ENCODE measurements around the gene FLYWCH1. TPM values are rescaled to one million over a fixed set of nuclear protein-coding genes. Genes with fewer than 3 reads are reported as not detected.
"Not testable (repeated sequence)": the region's sequence is repeated elsewhere in the genome, so short reads cannot be mapped to it uniquely, and the experiment has no call there.

Gene FLYWCH1
- total RNA-seq, 1 donor from 2014 or later, result 65.4 TPM

GRCh38 chr16:2934450-2934849, 22.7 kb downstream of the FLYWCH1 start:
- no peaks in the 10 kb centered on the region for H3K9me3 Mint-ChIP-seq
- peaks cover 9% of the 10 kb centered on the region for H3K4me1 Mint-ChIP-seq (ENCODE audit: low read depth)
- intact Hi-C loops (cut with micrococcal nuclease), result no loop called here
- H3K4me3 Mint-ChIP-seq (ENCODE audit: low read depth), result no peak overlapping the region
- H3K27me3 Mint-ChIP-seq (ENCODE audit: low read depth), result no peaks in the 10 kb centered on the region
- no peak overlapping the region for H3K27ac Mint-ChIP-seq
- peaks cover 26% of the 10 kb centered on the region for H3K36me3 Mint-ChIP-seq (ENCODE audit: low read depth)
- no peak for DNase-seq (ENCODE audit: low spot score)

GRCh38 chr16:2936436-2937011, 24.8 kb downstream of the FLYWCH1 start:
- peaks cover 31% of the 10 kb centered on the region for H3K36me3 Mint-ChIP-seq (ENCODE audit: low read depth)
- no peak overlapping the region for H3K27ac Mint-ChIP-seq
- DNase-seq (ENCODE audit: low spot score), result no peak
- no peaks in the 10 kb centered on the region for H3K27me3 Mint-ChIP-seq (ENCODE audit: low read depth)
- peaks cover 9% of the 10 kb centered on the region for H3K4me1 Mint-ChIP-seq (ENCODE audit: low read depth)
- intact Hi-C loops (cut with micrococcal nuclease), result no loop called here
- no peaks in the 10 kb centered on the region for H3K9me3 Mint-ChIP-seq
- H3K4me3 Mint-ChIP-seq (ENCODE audit: low read depth), result no peak overlapping the region

GRCh38 chr16:2937170-2937569, 25.4 kb downstream of the FLYWCH1 start:
- Mint-ChIP-seq H3K9me3 (no peaks in the 10 kb centered on the region), H3K36me3 (ENCODE audit: low read depth) (peaks cover 30% of the 10 kb centered on the region), H3K27ac (no peak overlapping the region), H3K4me3 (ENCODE audit: low read depth) (no peak overlapping the region), H3K27me3 (ENCODE audit: low read depth) (no peaks in the 10 kb centered on the region), H3K4me1 (ENCODE audit: low read depth) (peaks cover 9% of the 10 kb centered on the region)
- DNase-seq (ENCODE audit: low spot score), result no peak
- intact Hi-C loops (cut with micrococcal nuclease), result no loop called here

- H3K36me3 Mint-ChIP-seq (ENCODE audit: low read depth), result peaks cover 30% of the 10 kb centered on the region
- H3K9me3 Mint-ChIP-seq, result no peaks in the 10 kb centered on the region
- H3K27me3 Mint-ChIP-seq (ENCODE audit: low read depth), result no peaks in the 10 kb centered on the region
- no peak for DNase-seq (ENCODE audit: low spot score)
- H3K27ac Mint-ChIP-seq, result no peak overlapping the region
- peaks cover 9% of the 10 kb centered on the region for H3K4me1 Mint-ChIP-seq (ENCODE audit: low read depth)
- intact Hi-C loops (cut with micrococcal nuclease), result no loop called here
- no peak overlapping the region for H3K4me3 Mint-ChIP-seq (ENCODE audit: low read depth)
These were observed 26.5 kb downstream of the FLYWCH1 start for GRCh38 chr16:2938206-2938605.

- DNase-seq (ENCODE audit: low spot score), result no peak
- H3K36me3 Mint-ChIP-seq (ENCODE audit: low read depth), result peaks cover 24% of the 10 kb centered on the region
- H3K4me1 Mint-ChIP-seq (ENCODE audit: low read depth), result peaks cover 4% of the 10 kb centered on the region
- H3K27ac Mint-ChIP-seq, result no peak overlapping the region
- no peaks in the 10 kb centered on the region for H3K27me3 Mint-ChIP-seq (ENCODE audit: low read depth)
- H3K9me3 Mint-ChIP-seq, result no peaks in the 10 kb centered on the region
- intact Hi-C loops (cut with micrococcal nuclease), result no loop called here
- no peak overlapping the region for H3K4me3 Mint-ChIP-seq (ENCODE audit: low read depth)
These were observed 28.2 kb downstream of the FLYWCH1 start for GRCh38 chr16:2939968-2940367.

GRCh38 chr16:2942045-2942444, 30.3 kb downstream of the FLYWCH1 start:
- no peak for DNase-seq (ENCODE audit: low spot score)
- H3K4me3 Mint-ChIP-seq (ENCODE audit: low read depth), result no peak overlapping the region
- H3K27ac Mint-ChIP-seq, result no peak overlapping the region
- intact Hi-C loops (cut with micrococcal nuclease), result no loop called here
- no peaks in the 10 kb centered on the region for H3K4me1 Mint-ChIP-seq (ENCODE audit: low read depth)
- peaks cover 18% of the 10 kb centered on the region for H3K36me3 Mint-ChIP-seq (ENCODE audit: low read depth)
- no peaks in the 10 kb centered on the region for H3K9me3 Mint-ChIP-seq
- no peaks in the 10 kb centered on the region for H3K27me3 Mint-ChIP-seq (ENCODE audit: low read depth)

- H3K4me1 Mint-ChIP-seq (ENCODE audit: low read depth); DNase-seq (ENCODE audit: low spot score); H3K9me3 Mint-ChIP-seq; intact Hi-C loops (cut with micrococcal nuclease); H3K27me3 Mint-ChIP-seq (ENCODE audit: low read depth); H3K4me3 Mint-ChIP-seq (ENCODE audit: low read depth); H3K27ac Mint-ChIP-seq: not testable (repeated sequence)
- peaks cover 16% of the 10 kb centered on the region for H3K36me3 Mint-ChIP-seq (ENCODE audit: low read depth)
These were observed 32.0 kb downstream of the FLYWCH1 start for GRCh38 chr16:2943716-2944115.

GRCh38 chr16:2946649-2947048, 34.9 kb downstream of the FLYWCH1 start:
- no peaks in the 10 kb centered on the region for H3K27me3 Mint-ChIP-seq (ENCODE audit: low read depth)
- peaks cover 6% of the 10 kb centered on the region for H3K36me3 Mint-ChIP-seq (ENCODE audit: low read depth)
- H3K27ac Mint-ChIP-seq, result no peak overlapping the region
- DNase-seq (ENCODE audit: low spot score), result no peak
- H3K9me3 Mint-ChIP-seq, result no peaks in the 10 kb centered on the region
- intact Hi-C loops (cut with micrococcal nuclease), result no loop called here
- H3K4me3 Mint-ChIP-seq (ENCODE audit: low read depth), result no peak overlapping the region
- no peaks in the 10 kb centered on the region for H3K4me1 Mint-ChIP-seq (ENCODE audit: low read depth)

GRCh38 chr16:2948807-2949704, 37.3 kb downstream of the FLYWCH1 start:
- Mint-ChIP-seq H3K36me3 (ENCODE audit: low read depth) (no peaks in the 10 kb centered on the region), H3K27ac (no peak overlapping the region), H3K9me3 (no peaks in the 10 kb centered on the region), H3K4me3 (ENCODE audit: low read depth) (no peak overlapping the region), H3K27me3 (ENCODE audit: low read depth) (no peaks in the 10 kb centered on the region), H3K4me1 (ENCODE audit: low read depth) (no peaks in the 10 kb centered on the region)
- no peak for DNase-seq (ENCODE audit: low spot score)
- intact Hi-C loops (cut with micrococcal nuclease), result no loop called here

- Mint-ChIP-seq H3K4me3 (ENCODE audit: low read depth) (no peak overlapping the region), H3K4me1 (ENCODE audit: low read depth) (no peaks in the 10 kb centered on the region), H3K36me3 (ENCODE audit: low read depth) (no peaks in the 10 kb centered on the region), H3K27me3 (ENCODE audit: low read depth) (peaks cover 2% of the 10 kb centered on the region), H3K9me3 (no peaks in the 10 kb centered on the region), H3K27ac (no peak overlapping the region)
- intact Hi-C loops (cut with micrococcal nuclease), result no loop called here
- no peak for DNase-seq (ENCODE audit: low spot score)
These were observed 38.1 kb downstream of the FLYWCH1 start for GRCh38 chr16:2949705-2950352.

- H3K36me3 Mint-ChIP-seq (ENCODE audit: low read depth), result no peaks in the 10 kb centered on the region
- H3K27ac Mint-ChIP-seq, result no peak overlapping the region
- no peaks in the 10 kb centered on the region for H3K4me1 Mint-ChIP-seq (ENCODE audit: low read depth)
- intact Hi-C loops (cut with micrococcal nuclease), result no loop called here
- H3K27me3 Mint-ChIP-seq (ENCODE audit: low read depth), result peaks cover 2% of the 10 kb centered on the region
- no peak for DNase-seq (ENCODE audit: low spot score)
- H3K4me3 Mint-ChIP-seq (ENCODE audit: low read depth), result no peak overlapping the region
- no peaks in the 10 kb centered on the region for H3K9me3 Mint-ChIP-seq
These were observed 38.6 kb downstream of the FLYWCH1 start for GRCh38 chr16:2950353-2950724.

- Mint-ChIP-seq H3K36me3 (ENCODE audit: low read depth) (no peaks in the 10 kb centered on the region), H3K27me3 (ENCODE audit: low read depth) (peaks cover 2% of the 10 kb centered on the region)
- intact Hi-C loops (cut with micrococcal nuclease), result no loop called here
These were observed 39.0 kb downstream of the FLYWCH1 start for GRCh38 chr16:2950773-2951172.

GRCh38 chr16:2952679-2953078, 40.9 kb downstream of the FLYWCH1 start:
- DNase-seq (ENCODE audit: low spot score), result no peak
- Mint-ChIP-seq H3K4me3 (ENCODE audit: low read depth) (no peak overlapping the region), H3K27me3 (ENCODE audit: low read depth) (peaks cover 5% of the 10 kb centered on the region), H3K9me3 (no peaks in the 10 kb centered on the region), H3K36me3 (ENCODE audit: low read depth) (no peaks in the 10 kb centered on the region), H3K4me1 (ENCODE audit: low read depth) (no peaks in the 10 kb centered on the region), H3K27ac (no peak overlapping the region)
- intact Hi-C loops (cut with micrococcal nuclease), result no loop called here

More at GRCh38 chr16:2950773-2951172, 39.0 kb downstream of the FLYWCH1 start:
- Mint-ChIP-seq H3K27ac (no peak overlapping the region), H3K4me1 (ENCODE audit: low read depth) (no peaks in the 10 kb centered on the region), H3K4me3 (ENCODE audit: low read depth) (no peak overlapping the region), H3K9me3 (no peaks in the 10 kb centered on the region)
- DNase-seq (ENCODE audit: low spot score), result no peak
